NCI-H1694 treated with DMSO at 0.1 percent for 48 hours (cell line): Measurements from ENCODE around the gene HDAC6.

ENCODE experiments used
- DNase-seq: peaks from one replicate; lab custom pipeline; 2025; lab: John Stamatoyannopoulos, UW

Gene HDAC6

GRCh38 chrX:48801280-48802088, at the start of gene HDAC6:
HDAC6 (plus strand) TSS chrX:48802067; CDS start chrX:48802693, 626 bp downstream.
- DNase-seq, result peak; percentile 95

- no peak for DNase-seq
Measured at GRCh38 chrX:48752498-48752897, 49.4 kb upstream of the HDAC6 start.

GRCh38 chrX:48753708-48754228, 48.1 kb upstream of the HDAC6 start:
- DNase-seq, result no peak

- no peak for DNase-seq
Measured at GRCh38 chrX:48754238-48754637, 47.6 kb upstream of the HDAC6 start.

- no peak for DNase-seq
Measured at GRCh38 chrX:48761674-48762471, 40.0 kb upstream of the HDAC6 start, which contains the start of gene GLOD5. GLOD5 (plus strand) TSS chrX:48761747; CDS start chrX:48761791, 44 bp downstream.

GRCh38 chrX:48769230-48769629, 32.6 kb upstream of the HDAC6 start:
- DNase-seq, result no peak

GRCh38 chrX:48770296-48770695, 31.6 kb upstream of the HDAC6 start:
- no peak for DNase-seq

GRCh38 chrX:48772602-48773001, 29.3 kb upstream of the HDAC6 start:
- DNase-seq, result no peak

- no peak for DNase-seq
Measured at GRCh38 chrX:48776818-48777439, 24.9 kb upstream of the HDAC6 start.

- DNase-seq, result no peak
Measured at GRCh38 chrX:48779399-48779798, 22.5 kb upstream of the HDAC6 start.

GRCh38 chrX:48781705-48782104, 20.2 kb upstream of the HDAC6 start:
- no peak for DNase-seq

GRCh38 chrX:48782216-48782615, 19.7 kb upstream of the HDAC6 start:
- DNase-seq, result no peak

GRCh38 chrX:48782795-48783194, 19.1 kb upstream of the HDAC6 start:
- DNase-seq, result no peak

GRCh38 chrX:48784726-48785125, 17.1 kb upstream of the HDAC6 start:
- no peak for DNase-seq

- DNase-seq, result no peak
Measured at GRCh38 chrX:48785186-48785539, 16.7 kb upstream of the HDAC6 start.

- DNase-seq, result no peak
Measured at GRCh38 chrX:48785540-48786214, 16.2 kb upstream of the HDAC6 start.

- DNase-seq, result no peak
Measured at GRCh38 chrX:48786341-48786800, 15.5 kb upstream of the HDAC6 start, which contains the start of gene GATA1. GATA1 (plus strand) TSS chrX:48786590; CDS start chrX:48791110, 4,520 bp downstream.

- DNase-seq, result no peak
Measured at GRCh38 chrX:48786825-48787504, 14.9 kb upstream of the HDAC6 start.

- DNase-seq, result no peak
Measured at GRCh38 chrX:48787505-48788443, 14.1 kb upstream of the HDAC6 start.
